Endothelial cell of umbilical vein (primary cell): ENCODE measurements around the gene EIF2B1.

Experiments
- EZH2 ChIP-seq: IDR thresholded peaks from 2 replicates; pipeline ENCODE4 v1.6.1; 2012; ENCODE audit warnings: borderline replicate concordance, low read depth, mild to moderate bottlenecking, moderate library complexity, low read length, inconsistent platforms; ENCODE audit not compliant: severe bottlenecking
- MYC ChIP-seq: IDR thresholded peaks from one replicate; pipeline ENCODE4 v1.6.1; 2011; ENCODE audit warnings: mild to moderate bottlenecking, low read depth, low read length
- POLR2A ChIP-seq: IDR thresholded peaks from 2 replicates; pipeline ENCODE4 v1.6.1; 2012; ENCODE audit warnings: low read depth, mild to moderate bottlenecking, control low read depth, low read length
- POLR2AphosphoS5 ChIP-seq: IDR thresholded peaks from 2 replicates; pipeline ENCODE4 v1.6.1; 2012; ENCODE audit warnings: low read depth, mild to moderate bottlenecking, control low read depth, low read length, moderate library complexity; ENCODE audit not compliant: insufficient read depth
- TF ChIP-seq, protein P1 (sequence below), 2 donors: IDR thresholded peaks; 1 replicate in 1 of 2; 2 replicates in 1 of 2; pipeline ENCODE4 v1.5.1; 2011; ENCODE audit warnings: low read length in 2 of 2, mild to moderate bottlenecking in 2 of 2, moderate library complexity in 2 of 2, control low read depth in 1 of 2, inconsistent platforms in 1 of 2, low read depth in 1 of 2; ENCODE audit not compliant: insufficient read depth in 1 of 2; ENCODE audit errors: extremely low read depth in 1 of 2

DNA sequence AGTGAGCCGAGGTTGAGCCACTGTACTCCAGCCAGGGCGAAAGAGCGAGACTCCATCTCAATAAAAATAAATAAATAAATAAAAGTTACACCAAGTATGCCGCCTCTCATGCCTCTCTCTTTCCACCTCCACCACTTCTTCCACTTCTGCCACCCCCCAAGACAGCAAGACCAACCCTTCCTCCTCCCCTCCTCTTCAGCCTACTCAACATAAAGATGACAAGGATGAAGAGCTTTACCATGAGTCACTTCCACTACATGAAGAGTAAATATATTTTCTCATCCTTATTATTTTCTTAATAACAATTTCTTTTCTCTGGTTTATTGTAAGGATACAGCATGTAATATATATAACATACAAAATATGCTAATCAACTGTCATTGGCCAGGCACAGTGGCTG lies 52.7 kb downstream of the EIF2B1 start:
- TF ChIP-seq, protein P1, sequence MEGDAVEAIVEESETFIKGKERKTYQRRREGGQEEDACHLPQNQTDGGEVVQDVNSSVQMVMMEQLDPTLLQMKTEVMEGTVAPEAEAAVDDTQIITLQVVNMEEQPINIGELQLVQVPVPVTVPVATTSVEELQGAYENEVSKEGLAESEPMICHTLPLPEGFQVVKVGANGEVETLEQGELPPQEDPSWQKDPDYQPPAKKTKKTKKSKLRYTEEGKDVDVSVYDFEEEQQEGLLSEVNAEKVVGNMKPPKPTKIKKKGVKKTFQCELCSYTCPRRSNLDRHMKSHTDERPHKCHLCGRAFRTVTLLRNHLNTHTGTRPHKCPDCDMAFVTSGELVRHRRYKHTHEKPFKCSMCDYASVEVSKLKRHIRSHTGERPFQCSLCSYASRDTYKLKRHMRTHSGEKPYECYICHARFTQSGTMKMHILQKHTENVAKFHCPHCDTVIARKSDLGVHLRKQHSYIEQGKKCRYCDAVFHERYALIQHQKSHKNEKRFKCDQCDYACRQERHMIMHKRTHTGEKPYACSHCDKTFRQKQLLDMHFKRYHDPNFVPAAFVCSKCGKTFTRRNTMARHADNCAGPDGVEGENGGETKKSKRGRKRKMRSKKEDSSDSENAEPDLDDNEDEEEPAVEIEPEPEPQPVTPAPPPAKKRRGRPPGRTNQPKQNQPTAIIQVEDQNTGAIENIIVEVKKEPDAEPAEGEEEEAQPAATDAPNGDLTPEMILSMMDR (IDR thresholded peaks at IDR 0.05; ENCODE audit: extremely low read depth in 1 of 2, insufficient read depth in 1 of 2, low read depth in 1 of 2, low read length in 2 of 2), result no peak
- TF ChIP-seq POLR2A (no peak), EZH2 (no peak), POLR2AphosphoS5 (no peak), MYC (no peak)
